GM19455 (cell line): ENCODE results near the gene GPR150.

Experiments used
- ATAC-seq: cut with Tn5 transposase; IDR thresholded peaks from one replicate; pipeline ENCODE4 v1.9.1; 2021; ENCODE audit not compliant: unreplicated experiment

Gene GPR150

DNA sequence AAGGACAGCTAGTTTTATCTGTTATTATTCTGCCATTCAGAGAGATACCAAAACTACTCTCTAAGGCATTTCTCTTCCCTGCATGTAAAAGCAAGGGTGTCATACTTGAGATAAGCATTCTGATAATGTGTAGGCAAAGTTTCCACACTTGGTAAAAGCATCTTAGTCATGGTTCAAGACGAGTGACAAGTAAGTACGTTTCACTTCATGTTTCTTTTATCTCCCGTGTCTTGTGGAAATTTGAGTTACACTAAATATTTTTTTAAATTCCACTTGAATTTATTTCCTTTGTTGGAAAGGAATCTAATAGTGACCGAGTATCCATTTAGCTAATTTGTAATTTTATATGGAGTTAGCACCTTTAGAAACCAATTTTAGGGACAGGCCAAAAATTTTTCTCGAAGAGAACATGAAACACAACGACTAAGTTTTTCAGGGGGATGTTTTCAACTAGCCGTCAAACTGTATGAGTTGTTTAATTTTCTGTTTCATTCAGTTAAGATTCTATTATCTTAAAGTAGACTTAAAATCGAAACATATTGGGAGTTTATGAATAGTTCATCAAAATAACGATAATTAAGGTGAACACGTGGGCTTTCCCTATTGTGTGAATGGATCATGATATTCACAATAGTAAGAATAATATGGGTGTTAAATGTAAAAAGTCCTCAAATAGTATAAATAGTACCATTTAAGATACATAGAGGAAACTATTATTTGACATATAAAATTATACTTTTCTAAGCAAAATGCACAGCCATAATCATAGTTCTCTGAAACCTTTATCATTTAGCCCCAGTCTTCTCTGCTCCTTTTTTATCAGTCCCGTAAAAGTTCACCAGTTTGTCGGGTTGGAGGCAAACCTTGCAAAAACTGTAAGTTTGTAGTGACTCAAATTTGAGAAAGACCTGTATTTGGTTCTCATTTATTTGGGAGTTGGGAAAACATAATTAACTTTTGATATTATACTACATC is 28.3 kb downstream of the GPR150 start:
- no peak for ATAC-seq

DNA sequence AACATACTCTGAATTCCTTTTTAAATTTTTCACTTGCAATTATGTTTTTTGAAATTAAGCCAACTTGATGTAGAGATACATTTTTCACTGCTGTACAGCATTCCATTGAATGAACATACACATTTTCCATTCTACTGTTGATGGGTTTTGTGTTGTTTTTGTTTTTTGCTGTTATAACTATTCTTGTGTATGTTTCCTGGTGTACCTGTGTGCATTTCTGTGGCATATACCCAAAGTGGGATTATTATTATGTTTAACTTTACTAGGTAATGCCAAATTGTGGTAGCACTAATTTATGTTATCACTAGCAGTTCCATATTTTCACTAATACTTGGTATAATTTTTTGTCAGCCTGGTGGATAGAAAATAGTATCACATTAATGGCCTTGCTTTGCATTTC is 29.4 kb downstream of the GPR150 start:
- no peak for ATAC-seq

- no peak for ATAC-seq
Observed at GRCh38 chr5:95649842-95650620, 30.1 kb downstream of the GPR150 start.

DNA sequence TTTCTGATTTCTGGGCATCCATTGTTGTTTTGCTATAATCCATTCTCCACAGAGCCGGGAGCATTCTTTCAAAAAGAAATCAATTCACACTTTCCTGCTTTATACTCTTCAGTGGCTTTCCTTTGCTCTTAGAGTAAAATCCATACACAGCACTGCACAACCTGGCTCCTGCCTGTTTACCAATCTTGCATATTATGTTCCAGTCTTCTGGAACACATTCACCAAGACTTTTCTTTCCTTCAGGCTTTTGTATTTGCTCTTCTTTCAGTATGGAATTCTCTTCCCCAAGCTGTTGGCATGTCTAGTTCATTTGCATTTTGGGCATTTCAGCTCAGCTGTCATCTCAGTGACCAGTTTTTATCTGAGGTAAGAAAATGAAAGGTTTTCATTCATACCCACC is 33.0 kb downstream of the GPR150 start:
- no peak for ATAC-seq

DNA sequence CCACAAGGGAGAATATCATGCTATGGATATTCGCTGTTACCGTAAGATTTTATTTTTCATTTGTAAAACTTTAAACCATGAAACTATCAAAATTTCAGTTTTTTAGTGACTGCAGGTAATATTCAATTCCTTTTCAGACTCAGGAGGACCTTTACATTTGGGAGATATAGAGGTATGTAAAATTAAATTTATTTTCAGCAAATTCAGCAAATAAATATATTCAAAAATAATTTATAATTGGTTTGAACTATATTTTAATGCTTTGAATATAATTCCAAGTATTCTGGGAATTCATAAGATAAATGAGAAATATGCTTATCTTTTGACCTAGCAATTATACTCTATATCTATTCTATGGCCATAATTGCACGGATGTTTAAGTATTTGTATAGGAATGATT is 34.3 kb downstream of the GPR150 start:
- no peak for ATAC-seq

DNA sequence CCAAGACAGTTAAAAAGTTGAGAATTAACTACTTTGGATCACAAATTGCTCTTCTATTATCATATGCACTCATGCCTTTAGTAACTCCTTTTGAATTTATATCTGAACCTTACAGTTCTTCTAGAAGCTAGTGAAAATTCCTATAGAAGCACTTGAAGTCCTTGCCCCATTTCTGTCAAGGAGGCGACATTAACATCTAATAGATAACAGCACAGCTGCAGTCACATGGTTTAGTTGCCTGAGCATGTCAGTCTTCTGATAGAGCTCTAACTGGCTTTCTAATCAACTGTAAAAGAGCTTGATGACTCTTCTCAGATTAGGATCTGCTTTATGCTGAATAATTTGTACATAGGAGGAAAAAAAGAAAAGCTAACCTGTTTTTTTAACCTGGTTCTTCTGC is 35.7 kb downstream of the GPR150 start:
- no peak for ATAC-seq

DNA sequence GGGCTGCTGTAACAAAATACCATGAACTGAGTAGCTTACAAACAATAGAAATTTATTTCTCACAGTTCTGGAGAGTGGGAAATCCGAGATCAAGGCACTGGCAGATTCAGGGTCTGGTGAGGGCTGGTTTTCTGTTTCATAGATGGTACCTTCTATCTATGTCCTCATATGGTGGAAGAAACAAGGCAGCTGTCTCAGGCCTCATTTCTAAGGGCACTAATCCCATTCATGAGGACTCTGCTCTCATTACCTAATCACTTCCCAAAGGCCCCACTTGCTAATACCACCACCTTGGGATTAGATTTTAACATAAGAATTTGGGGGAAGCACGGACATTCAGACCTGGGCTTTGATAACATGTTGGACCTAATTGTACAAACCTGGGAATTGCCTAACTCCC is 40.2 kb downstream of the GPR150 start:
- ATAC-seq: no peak

GRCh38 chr5:95662946-95663345 is 43.1 kb downstream of the GPR150 start:
- ATAC-seq: no peak

DNA sequence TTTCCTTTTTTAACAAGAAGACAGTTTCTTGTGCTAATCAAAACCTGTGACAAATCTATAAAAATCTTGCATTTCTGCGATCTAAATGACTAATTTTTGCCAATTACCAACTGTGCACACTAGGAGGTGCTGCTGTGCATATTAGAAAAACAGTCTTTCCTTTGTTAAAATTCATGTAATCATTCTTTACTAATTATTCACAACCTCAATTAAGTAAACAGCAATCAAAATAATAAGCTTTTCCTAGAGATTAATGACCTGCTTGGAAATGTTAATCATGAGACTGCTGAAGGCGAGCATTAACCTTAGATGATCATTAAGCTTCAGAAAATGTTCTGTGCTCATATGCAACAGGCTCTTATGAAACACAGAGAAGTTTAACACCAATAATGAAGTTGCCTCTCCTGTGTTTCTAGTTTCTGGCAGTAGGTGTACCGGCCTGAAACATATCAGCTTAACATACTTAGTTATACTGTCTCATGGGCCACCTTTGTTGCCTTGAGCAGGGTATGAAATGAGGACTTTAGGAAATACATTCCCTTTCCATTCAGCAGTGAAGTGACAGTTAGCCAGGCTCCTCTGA is 44.4 kb downstream of the GPR150 start:
- no peak for ATAC-seq

DNA sequence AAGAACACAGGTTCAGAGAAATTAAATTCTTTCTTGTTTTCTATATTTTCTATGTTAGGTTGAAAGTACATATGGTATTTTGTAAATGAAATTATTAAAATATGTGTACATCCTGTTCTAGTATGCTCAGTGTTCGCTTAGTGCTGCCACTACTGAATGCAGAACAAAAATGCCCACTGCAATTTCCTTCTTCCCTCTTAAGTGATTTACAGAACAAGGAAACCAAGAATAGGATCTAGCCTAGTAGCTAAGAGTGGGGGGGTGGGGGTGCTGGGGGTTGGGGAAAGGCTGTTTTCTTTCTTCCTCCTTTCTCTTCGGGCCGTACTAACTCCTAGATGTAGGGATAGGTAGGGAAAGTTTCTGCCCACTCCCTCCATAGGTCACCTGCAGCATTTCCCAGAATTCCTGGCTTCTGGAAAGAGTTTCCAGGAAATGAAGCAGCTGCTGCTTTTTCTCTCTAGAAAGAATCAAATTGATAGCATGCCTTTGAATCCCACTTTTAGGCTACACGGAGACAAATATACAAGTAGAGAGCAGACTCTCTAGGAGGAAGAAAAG is 47.3 kb downstream of the GPR150 start:
- ATAC-seq: no peak

DNA sequence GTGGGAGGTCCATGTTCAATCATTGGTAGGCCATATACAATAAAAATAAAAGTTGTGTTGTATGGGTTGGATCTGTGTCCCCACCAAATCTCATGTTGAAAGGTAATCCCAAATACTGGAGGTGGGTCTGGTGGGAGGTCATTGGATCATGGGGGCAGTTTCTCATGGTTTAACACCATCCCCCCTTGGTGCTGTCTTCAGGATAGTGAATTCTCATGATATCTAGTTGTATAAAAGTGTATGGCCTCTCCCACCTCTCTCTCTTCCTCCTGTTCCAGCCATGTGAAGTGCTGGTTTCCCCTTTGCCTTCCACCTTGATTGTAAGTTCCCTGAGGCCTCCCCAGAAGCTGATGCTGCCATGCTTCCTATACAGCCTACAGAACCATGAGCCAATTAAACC is 47.8 kb downstream of the GPR150 start:
- ATAC-seq: no peak

GRCh38 chr5:95668216-95668615 is 48.3 kb downstream of the GPR150 start:
- no peak for ATAC-seq

DNA sequence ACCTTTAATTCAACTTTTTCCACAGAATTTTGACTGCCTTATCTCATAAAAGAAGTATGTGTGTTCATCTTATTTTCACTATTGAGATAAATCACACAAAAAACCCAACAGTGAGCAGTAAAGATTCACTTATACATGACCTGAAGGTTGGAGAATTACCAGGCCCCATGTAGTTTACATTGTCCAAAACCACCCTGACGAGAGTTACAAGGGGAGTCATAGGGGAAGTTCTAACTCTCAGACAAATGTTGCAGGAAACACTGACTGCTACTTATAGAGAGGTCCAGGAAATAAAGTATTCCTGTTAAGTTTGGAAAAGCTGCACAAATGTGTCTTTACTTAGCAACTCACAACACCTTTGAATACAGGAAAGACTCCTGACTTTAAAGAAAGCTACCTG is 48.8 kb downstream of the GPR150 start:
- no peak for ATAC-seq

DNA sequence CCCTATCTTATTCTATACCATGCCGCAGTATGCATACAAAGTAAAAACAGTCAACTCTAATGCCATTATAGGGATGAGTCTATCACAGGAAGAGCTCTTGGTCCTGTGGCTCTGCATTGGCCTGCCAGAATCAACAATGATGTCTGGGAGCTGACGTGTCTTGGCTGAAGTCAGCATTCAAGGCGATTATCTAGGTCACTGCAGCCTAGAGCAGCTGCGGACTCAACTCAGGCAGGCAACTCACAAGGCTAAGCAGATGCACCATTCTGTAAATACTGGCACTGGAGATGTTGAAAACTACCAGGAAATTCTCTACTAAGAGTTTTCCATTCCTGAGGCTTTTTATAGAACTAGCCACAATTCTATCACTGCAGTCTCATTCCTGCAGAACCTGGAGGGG is 49.7 kb downstream of the GPR150 start:
- no peak for ATAC-seq

- no peak for ATAC-seq
Observed at GRCh38 chr5:95669985-95670384, 50.1 kb downstream of the GPR150 start.

GRCh38 chr5:95670568-95670967 is 50.7 kb downstream of the GPR150 start:
- ATAC-seq: no peak
